Measurements from ENCODE around the gene KLHL33.
"Not testable (repeated sequence)": the region's sequence is repeated elsewhere in the genome, so short reads cannot be mapped to it uniquely, and the experiment has no call there.

Gene KLHL33

DNA sequence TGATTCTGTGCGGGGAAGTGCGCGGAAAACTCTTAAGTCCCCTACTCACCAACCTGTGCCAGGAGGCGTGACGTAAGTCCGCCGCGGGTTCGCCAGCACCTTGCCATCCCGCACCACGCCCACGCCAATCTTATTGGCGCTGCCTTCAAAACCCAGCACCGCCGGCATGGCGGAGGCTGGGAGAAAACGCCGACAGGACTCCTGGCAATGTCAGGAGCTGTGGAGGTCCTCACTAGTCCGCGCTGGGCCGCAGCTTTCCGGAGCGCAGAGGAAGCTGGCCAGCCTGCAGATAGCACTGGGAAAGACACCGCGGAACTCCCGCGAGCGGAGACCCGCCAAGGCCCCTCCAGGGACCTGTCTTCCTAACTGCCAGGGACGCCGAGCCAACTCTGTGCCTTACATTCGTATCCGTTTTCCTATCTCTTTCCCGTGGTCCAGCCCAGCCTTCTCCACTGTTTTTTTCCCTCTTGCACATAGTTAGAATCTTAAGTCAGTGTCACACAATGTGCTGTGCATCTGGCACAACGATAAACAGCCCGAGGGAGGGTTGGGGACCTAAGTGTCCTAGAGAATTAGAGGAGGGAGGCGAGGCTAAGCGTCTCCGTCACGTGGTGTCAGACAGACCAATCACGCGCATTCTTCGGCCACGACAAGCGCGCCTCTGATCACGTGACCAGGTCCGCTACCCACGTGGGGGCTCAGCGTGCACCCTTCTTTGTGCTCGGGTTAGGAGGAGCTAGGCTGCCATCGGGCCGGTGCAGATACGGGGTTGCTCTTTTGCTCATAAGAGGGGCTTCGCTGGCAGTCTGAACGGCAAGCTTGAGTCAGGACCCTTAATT lies 18.8 kb upstream of the KLHL33 start, which contains the start of the genes APEX1 and OSGEP:
APEX1 (plus strand) TSS at position 711 of the 839 bp plus-strand sequence. CDS start 420 bp downstream, outside the sequence.
OSGEP (minus strand) TSS at position 297 of the 839 bp plus-strand sequence; CDS start at position 168, 129 bp downstream.
- FAIRE-seq = peak; percentile 100
- DNase-seq (ENCODE audit: extremely low spot score, insufficient read length, low read depth) = peak; percentile 90

DNA sequence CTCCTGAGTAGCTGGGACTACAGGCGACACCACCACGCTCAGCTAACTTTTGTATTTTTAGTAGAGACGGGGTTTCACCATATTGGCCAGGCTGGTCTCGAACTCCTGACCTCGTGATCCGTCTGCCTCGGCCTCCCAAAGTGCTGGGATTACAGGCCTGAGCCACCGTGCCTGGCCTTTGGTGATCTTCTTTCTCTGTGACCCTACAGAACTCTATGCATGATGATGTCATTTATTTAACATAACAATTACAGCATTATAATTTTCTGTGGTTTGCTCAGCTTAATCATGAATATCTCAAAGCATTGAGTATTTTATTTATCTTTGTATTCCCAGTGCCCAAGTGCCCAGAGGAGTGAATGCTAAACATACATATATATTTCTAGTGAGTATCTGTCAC lies 16.9 kb upstream of the KLHL33 start:
- not testable (repeated sequence) for DNase-seq (ENCODE audit: extremely low spot score, insufficient read length, low read depth); FAIRE-seq

DNA sequence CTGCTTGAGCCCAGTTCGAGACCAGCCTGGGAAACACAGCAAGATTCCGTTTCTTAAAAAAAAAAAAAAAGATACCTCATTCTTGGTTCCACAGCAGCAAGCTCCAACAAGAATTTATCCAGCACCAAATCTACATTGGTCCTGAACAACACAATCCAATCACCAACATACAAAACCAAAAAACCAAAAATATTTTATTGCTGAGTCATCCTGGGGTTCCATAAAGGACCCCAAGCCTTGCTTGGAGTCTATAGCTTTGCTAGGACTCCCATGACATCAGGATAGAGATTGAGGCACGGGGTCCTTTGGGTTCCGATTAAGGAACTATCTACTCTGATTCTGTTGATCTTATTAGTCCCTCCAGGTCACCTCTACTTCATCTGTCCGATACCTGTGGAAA lies 10.9 kb upstream of the KLHL33 start:
- no peak for FAIRE-seq

DNA sequence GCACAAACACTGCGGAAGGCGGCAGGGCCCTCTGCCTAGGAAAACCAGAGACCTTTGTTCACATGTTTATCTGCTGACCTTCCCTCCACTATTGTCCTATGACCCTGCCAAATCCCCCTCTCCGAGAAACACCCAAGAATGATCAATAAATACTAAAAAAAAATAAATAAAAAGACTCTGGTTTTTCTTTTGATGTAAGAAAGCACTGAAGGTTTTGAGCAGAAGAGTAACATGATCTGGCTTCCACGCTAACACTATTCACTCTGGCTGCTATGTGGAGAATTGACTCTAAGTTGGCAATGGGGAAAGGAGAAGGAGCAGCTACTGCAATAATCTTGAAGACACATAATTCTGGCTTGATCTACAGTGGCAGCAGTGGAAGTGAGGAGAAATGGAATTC lies 7.7 kb upstream of the KLHL33 start:
- FAIRE-seq; DNase-seq (ENCODE audit: extremely low spot score, insufficient read length, low read depth): not testable (repeated sequence)

More for the DNA sequence above, 10.9 kb upstream of the KLHL33 start:
- no peak for DNase-seq (ENCODE audit: extremely low spot score, insufficient read length, low read depth)

DNA sequence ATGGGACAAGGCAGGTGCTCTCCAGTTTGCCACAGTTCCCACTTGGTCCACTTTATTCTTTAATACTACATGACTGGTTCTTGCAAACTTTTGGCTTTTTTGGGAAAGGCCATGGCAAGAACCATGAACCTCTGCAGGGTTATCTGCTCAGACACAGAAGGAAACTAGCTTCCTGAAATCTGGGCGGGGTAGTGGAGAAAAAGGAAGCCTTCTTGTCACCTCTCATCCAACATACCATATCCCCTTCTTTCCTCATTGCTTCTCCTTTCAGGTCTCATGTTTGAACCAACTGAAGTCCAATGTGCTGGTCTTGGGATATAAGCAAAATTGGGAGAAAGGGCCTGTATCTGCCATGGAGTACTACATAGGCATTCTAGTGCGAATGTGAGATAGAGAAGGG lies 5.5 kb upstream of the KLHL33 start:
- FAIRE-seq = no peak
- DNase-seq (ENCODE audit: extremely low spot score, insufficient read length, low read depth) = no peak

DNA sequence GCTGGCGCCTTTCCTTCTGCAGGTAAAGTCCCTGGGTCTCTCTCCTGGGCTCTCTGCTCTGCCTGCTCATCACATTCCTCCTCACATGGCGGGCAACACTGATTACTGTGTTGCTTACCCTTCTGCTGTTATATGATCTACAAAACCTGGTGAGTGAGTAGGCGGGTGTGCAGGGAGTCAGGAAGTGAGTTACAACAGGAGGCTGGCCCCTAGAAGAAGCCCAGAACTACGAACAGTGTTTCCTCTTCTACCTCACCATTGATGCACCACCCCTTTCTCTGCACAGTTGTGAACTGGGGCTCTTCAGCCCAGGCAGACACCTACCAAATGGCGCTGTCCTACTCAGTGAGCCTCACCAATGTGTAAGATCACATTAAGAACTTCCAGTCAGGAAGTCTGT lies 4.9 kb upstream of the KLHL33 start:
- DNase-seq (ENCODE audit: extremely low spot score, insufficient read length, low read depth) (no peak), FAIRE-seq (peak; percentile 5)

DNA sequence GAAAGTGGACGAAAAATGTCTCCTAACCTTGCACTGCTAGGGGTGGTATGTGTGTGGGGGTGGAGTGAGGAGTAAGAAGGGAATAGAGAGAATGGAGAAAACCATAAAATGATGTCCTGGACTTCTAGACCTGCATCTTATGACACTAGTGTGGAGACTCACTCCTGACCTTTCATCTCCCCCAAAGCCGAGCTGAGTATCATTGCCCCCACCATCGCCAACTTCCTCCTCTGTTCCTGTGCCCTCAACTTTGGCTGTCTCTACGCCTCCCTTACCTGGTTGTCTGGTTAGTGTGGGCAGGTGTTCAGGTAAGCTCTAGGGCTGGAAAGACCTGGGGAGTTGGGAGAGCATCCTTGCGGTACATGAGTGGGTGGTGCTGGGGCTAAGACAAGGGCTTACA lies 4.5 kb upstream of the KLHL33 start:
- DNase-seq (ENCODE audit: extremely low spot score, insufficient read length, low read depth) (no peak), FAIRE-seq (no peak)

DNA sequence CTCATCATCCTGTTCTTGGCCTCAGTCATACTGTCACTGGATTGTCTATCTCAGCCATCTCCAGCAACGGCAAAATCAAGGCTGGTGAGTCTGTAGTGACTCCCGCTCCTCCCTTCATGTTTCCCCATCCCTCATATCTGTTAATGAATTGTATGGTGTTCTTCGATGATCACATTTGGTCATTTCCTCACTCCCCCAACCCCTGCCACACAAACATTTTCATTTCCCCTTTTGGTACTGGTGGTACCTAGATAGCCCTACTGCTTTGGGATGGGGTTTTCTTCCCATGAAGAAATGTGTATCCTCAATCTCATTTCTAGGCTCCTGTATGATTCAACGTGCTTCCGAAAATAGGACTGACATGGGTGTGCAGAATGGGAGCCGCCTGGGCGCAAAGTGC lies 2.7 kb upstream of the KLHL33 start:
- FAIRE-seq (peak; percentile 53), DNase-seq (ENCODE audit: extremely low spot score, insufficient read length, low read depth) (no peak)

DNA sequence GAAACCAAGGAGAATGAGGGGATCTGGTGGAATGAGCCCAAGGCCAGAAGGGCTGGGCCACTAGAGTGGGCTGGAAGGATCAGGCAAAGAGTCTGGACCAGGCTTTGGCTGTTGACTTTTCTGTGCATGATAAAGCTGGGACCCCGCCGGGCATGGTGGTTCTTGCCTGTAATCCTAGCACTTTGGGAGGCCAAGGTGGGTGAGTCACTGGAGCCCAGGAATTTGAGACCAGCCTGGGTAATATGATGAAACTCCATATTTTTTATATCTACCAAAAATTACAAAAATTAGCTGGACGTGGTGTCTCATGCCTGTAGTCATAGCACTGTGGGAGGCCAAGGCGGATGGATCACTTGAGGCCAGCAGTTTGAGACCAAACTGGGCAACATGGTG lies 393 bp upstream of the KLHL33 start:
- FAIRE-seq (no peak), DNase-seq (ENCODE audit: extremely low spot score, insufficient read length, low read depth) (no peak)

DNA sequence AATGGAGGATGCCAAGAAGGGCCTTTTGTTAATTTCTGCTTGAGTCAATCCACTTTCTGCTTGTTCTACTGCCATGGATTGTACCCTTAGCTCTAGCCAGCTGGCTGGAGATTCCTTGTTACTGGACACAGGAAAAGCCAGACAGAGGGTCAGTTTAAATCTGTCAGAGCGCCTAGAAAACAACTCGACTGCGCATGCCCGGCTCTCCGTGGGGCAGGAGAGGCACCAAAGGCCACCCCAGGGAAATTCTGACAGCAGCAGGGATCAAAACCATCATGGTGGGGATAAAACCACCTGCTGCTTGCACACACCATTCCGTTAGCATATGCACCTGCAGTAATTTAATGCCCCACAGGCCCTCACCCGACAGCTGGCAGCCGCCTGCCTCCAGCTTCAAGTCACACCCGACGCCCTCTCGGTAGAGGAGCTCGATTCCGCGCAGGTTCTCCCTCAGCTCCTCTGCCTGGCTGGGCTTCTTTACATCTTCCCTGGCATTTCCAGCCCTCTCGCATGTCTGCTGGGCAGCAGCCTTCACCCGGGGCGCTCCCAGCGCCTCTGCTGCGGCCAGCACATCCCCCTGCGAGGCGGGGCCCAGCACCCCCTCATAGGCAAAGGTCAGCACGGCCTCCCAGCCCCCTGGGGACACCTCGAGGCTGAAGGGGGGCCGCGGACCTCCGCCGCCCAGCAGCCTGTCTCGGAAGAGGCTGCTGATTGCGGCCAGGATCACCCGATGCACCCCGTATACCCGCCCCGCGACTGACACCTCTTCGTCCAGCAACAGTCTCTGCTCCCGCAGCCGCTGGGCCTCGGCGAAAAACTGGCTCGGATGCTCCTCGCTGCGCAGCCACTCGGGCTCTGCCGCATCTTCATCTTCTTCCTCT lies 1.0 kb downstream of the KLHL33 start:
- FAIRE-seq (no peak), DNase-seq (ENCODE audit: extremely low spot score, insufficient read length, low read depth) (no peak)

DNA sequence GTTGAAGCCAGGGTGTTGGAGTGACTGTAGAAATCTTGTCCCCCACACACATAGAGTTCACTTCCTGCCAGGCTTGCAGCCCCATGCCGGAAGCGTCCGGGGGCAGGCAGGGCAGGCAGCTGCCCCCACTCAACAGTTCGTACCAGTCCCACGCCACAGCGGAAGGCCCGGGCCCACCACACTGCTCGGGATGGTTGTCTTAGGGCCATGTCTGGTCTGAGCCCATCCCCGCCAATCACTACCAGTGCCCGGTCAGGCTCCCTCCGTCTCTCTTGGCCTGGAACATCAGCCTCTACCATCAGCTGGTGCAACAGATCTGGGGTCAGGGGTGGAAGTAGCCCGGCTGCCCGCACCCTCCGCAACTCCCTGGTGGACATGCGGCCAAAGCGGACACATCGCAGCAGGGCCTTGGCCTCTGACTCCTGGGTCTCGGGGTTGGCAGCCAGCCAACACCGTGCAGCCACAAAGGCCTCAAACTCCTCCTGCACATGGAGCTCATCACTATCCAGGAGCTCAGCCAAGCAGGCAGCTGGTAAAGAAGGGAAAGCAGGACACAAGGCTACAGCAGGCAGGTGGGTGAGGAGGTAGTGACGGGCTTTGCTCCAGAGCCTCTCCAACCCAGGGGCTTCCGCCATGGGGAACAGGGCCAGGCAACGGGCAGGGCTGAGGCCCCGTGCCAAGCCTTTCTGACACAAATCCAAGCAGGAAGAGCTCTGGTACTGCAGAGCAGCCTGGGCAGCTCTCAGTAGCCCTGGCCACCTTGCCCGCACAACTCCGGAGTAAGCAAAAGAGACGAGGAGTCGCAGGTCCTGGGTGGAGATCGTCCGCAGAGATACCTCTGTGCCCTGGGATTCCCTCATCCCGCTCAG lies 5.9 kb downstream of the KLHL33 start:
- FAIRE-seq = no peak
- DNase-seq (ENCODE audit: extremely low spot score, insufficient read length, low read depth) = no peak

DNA sequence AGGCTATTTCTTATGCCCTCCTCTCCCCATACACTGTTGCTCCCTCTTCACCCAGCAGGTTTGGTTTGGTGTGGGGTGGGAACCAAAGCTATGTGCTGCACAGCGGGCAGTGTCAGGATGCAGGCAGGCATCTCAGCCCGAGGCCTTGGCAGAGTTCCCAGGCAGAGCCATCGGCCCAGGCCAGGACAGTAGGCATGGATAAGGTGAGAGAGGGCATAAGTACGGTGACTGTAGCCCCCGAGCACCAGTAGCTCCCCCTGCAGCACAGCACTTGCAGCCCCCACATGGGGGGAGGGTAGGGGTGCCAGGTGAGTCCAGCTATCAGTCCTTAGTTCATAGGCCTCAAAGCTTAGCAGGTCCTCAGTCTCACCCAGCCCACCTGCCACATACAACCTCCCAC lies 7.2 kb downstream of the KLHL33 start:
- FAIRE-seq = no peak
- no peak for DNase-seq (ENCODE audit: extremely low spot score, insufficient read length, low read depth)

DNA sequence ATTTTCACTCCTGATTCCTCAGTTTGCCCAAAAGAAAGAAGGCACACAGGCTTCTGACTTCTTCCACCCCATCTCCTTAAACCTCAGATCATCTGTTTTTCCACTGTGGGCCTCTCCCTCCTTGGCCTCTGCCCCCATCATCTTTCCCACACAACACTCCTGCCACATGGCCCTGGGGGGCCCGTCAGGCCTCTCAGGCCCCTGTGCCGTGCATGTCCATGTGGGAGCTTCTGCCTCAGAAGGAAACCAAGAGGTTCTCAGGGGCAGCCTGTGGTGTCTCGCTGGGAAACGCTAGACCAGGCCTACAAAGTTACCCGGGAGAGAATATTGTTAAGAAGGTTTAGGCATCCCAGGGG lies 8.0 kb downstream of the KLHL33 start:
- no peak for FAIRE-seq
- no peak for DNase-seq (ENCODE audit: extremely low spot score, insufficient read length, low read depth)

DNA sequence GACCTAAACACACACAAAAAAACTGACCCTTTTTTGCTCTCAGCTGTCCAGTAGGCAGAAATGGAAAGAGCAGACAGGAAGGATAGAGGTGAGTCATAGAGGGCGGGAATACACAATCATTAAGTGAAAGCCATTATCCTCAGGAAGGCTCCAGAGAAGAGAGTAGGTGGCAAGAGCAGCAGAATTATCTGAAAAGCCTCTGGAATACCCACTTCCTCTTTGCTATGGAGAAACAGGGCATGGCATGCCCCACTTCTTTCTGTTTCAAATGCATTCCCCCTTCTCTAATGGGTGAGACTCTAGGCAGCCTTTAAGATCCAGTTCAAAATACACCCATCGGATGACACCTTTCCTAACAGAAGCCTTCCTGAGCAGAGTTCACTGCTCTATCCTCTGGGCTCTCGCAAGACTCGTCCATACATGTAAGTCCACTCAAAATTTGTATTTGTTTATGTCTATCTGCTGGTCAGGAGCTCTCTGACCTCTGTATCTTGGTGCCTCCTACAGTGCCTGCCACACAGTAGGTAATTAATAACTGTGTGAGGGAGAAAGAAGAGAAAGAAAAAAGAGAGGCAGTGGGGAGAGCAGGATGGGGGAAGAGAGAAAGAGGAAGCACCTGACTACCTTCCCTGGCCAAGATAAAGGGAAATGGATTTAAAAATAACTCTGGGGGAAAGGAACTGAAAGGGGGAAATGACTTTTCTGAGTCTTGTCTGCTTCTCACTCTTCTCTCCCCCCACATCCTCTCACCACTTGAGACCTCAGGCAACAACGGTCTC lies 8.5 kb downstream of the KLHL33 start:
- DNase-seq (ENCODE audit: extremely low spot score, insufficient read length, low read depth) (peak; percentile 64), FAIRE-seq (peak; percentile 96)

DNA sequence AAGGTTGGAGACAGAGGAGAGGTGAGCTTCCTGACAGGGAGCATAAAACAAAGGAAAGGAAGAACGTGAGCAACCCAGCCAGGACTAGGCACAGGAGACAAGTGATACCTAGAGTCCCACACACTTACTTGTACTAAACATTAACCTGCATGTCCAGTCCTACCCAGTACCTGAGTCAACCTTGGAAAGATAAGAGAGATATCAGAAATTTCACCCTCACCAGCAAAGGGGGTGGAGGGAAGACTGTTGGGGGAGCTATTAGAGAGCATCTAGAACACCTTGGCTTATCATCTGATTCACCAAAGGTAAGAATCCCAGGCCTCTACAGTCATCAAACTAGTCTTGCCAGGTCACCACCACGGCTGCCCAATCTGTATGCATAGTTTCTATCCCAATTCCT lies 11.1 kb downstream of the KLHL33 start:
- FAIRE-seq = peak; percentile 60
- no peak for DNase-seq (ENCODE audit: extremely low spot score, insufficient read length, low read depth)

DNA sequence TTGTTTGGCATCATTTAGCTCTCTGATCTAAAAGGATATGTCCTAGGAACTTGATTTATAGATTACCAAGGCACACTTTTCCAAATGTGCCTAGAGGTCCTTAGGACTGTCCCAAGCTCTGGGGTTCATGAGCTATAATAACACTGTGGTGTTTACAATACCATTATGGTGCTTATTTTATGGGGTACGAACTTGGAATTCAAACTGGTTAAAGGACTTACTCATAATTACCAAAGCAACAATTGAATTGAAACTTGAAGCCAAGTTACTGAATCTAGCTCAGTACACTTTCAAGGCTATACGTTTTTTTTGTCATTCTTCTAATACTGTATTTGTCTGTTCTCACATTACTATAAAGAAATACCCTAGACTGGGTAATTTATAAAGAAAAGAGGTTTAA lies 13.1 kb downstream of the KLHL33 start:
- no peak for FAIRE-seq
- no peak for DNase-seq (ENCODE audit: extremely low spot score, insufficient read length, low read depth)

DNA sequence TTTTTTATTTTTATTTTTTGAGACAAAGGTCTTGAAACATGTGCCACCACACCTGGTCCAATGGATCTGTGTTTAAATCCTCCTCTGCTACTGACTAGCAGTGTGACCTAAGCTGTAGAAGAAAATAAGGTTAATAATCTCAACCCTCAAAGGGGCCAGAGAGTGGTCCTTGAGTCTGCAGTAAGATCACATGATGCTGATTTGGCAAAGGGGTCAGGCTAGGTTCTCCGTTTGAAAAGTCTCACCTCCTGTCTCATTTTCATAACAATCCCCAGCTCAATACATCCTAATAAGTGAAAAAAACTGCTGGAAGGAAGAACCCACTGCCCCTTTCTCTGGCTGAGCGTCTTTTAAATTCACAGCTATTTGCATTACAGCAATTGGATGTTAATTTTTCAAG lies 14.7 kb downstream of the KLHL33 start:
- no peak for DNase-seq (ENCODE audit: extremely low spot score, insufficient read length, low read depth)
- no peak for FAIRE-seq

DNA sequence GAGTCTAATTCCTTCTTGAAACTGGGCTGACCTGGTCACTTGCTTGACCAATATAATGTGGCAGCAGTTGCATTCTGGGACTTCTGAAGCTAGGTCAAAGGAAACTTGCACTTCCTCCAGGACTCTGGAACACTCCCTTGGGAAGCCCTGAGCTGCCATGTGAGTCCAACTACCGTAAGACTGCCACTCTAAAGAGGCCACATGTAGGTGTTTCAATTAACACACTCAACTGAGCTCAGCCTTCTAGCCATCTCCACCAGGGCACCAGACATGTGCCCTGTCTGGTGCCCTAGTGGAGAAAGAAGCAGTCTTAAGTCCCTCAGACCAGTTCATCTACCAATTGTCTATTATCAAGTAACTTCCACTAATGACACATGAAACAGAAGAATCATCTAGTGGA lies 16.5 kb downstream of the KLHL33 start:
- FAIRE-seq (no peak), DNase-seq (ENCODE audit: extremely low spot score, insufficient read length, low read depth) (no peak)

DNA sequence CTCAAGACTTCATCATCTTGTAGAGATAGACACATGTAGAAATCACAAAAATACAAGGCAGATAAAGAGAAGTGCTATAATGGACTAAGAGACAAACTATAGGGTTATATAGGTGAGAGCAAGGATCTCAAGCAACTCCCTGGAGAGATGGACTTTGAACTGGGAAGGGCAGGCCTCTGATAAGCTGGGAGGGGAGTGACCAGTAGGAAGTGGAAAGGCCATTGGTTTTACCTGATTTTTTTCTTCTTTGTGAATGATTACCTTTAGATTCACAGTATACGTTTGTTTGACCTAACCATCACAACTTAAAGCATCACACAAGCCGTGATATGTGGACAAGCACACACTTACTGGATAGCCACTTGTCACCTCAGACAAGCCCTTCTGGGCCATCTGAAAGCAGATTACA lies 17.5 kb downstream of the KLHL33 start:
- no peak for DNase-seq (ENCODE audit: extremely low spot score, insufficient read length, low read depth)
- FAIRE-seq = no peak

All from GM18507 (cell line).